HCT116 (cell line): ENCODE measurements around the gene RAB33B.

Source experiments
- EZH2 ChIP-seq: fragments of 200-600 bp; sonication (generic); IDR thresholded peaks from 2 replicates; pipeline ENCODE4 v1.6.1; 2017; ENCODE audit warnings: antibody characterized with exemption, mixed run types
- TF ChIP-seq, protein P1 (sequence below): IDR thresholded peaks from 2 replicates; pipeline ENCODE4 v1.6.1; 2012; ENCODE audit warnings: low read depth

DNA sequence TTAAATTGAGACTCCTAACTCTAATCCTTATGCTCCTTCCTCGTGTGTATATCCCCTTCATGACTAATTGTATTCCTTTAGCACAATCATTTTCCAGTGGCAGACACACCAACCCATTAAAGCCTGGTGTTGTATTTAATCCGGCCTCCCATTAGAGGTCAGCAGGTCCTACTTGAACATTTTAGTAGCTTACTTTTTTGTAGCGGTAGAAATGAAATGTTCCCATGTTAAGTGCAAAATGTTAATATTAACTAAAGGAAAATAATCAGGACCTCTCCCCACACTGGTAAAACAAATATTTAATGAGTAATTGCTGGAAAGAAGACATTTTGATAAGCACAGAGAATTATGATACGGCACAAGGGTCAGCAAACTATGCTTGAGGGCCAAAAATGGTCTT, 3.4 kb downstream of the RAB33B start:
- TF ChIP-seq, protein P1, sequence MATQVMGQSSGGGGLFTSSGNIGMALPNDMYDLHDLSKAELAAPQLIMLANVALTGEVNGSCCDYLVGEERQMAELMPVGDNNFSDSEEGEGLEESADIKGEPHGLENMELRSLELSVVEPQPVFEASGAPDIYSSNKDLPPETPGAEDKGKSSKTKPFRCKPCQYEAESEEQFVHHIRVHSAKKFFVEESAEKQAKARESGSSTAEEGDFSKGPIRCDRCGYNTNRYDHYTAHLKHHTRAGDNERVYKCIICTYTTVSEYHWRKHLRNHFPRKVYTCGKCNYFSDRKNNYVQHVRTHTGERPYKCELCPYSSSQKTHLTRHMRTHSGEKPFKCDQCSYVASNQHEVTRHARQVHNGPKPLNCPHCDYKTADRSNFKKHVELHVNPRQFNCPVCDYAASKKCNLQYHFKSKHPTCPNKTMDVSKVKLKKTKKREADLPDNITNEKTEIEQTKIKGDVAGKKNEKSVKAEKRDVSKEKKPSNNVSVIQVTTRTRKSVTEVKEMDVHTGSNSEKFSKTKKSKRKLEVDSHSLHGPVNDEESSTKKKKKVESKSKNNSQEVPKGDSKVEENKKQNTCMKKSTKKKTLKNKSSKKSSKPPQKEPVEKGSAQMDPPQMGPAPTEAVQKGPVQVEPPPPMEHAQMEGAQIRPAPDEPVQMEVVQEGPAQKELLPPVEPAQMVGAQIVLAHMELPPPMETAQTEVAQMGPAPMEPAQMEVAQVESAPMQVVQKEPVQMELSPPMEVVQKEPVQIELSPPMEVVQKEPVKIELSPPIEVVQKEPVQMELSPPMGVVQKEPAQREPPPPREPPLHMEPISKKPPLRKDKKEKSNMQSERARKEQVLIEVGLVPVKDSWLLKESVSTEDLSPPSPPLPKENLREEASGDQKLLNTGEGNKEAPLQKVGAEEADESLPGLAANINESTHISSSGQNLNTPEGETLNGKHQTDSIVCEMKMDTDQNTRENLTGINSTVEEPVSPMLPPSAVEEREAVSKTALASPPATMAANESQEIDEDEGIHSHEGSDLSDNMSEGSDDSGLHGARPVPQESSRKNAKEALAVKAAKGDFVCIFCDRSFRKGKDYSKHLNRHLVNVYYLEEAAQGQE, result no peak
- TF ChIP-seq EZH2, result no peak
